ENCODE results near the gene OR2D3.
A peak's percentile ranks its signal among the peaks of the same experiment; 100 is the strongest.
"Not testable (repeated sequence)": the region's sequence is repeated elsewhere in the genome, so short reads cannot be mapped to it uniquely, and the experiment has no call there.

The OR2D3 gene

GRCh38 chr11:6911948-6912347 is 8.9 kb upstream of the OR2D3 start:
- Mint-ChIP-seq H3K4me1 (no peaks in the 10 kb centered on the region), H3K36me3 (no peaks in the 10 kb centered on the region), H3K27me3 (no peaks in the 10 kb centered on the region), H3K9me3 (no peaks in the 10 kb centered on the region), H3K27ac (no peak overlapping the region), H3K4me3 (no peak overlapping the region)

GRCh38 chr11:6919698-6920097 is 1.1 kb upstream of the OR2D3 start:
- H3K9me3 Mint-ChIP-seq = no peaks in the 10 kb centered on the region
- no peak overlapping the region for H3K4me3 Mint-ChIP-seq
- H3K27me3 Mint-ChIP-seq = peaks cover 19% of the 10 kb centered on the region
- H3K4me1 Mint-ChIP-seq = no peaks in the 10 kb centered on the region
- peaks cover 2% of the 10 kb centered on the region for H3K36me3 Mint-ChIP-seq
- no peak overlapping the region for H3K27ac Mint-ChIP-seq

GRCh38 chr11:6925007-6925577 is 4.3 kb downstream of the OR2D3 start:
- H3K4me1 Mint-ChIP-seq = peaks cover 12% of the 10 kb centered on the region
- H3K36me3 Mint-ChIP-seq = peaks cover 2% of the 10 kb centered on the region
- no peak overlapping the region for H3K4me3 Mint-ChIP-seq
- H3K9me3 Mint-ChIP-seq = no peaks in the 10 kb centered on the region
- peaks cover 38% of the 10 kb centered on the region for H3K27me3 Mint-ChIP-seq
- H3K27ac Mint-ChIP-seq = no peak overlapping the region

GRCh38 chr11:6925636-6926207 is 4.9 kb downstream of the OR2D3 start:
- peaks cover 2% of the 10 kb centered on the region for H3K36me3 Mint-ChIP-seq
- peak overlapping the region; percentile 73 for H3K4me3 Mint-ChIP-seq
- H3K27ac Mint-ChIP-seq = no peak overlapping the region
- no peaks in the 10 kb centered on the region for H3K9me3 Mint-ChIP-seq
- H3K4me1 Mint-ChIP-seq = peaks cover 12% of the 10 kb centered on the region
- H3K27me3 Mint-ChIP-seq = peaks cover 41% of the 10 kb centered on the region

- Mint-ChIP-seq H3K27ac (no peak within 1 kb of the TSS), H3K9me3 (no peaks in the 10 kb centered on the region), H3K4me1 (peaks cover 12% of the 10 kb centered on the region), H3K27me3 (peaks cover 38% of the 10 kb centered on the region), H3K36me3 (no peaks in the 10 kb centered on the region), H3K4me3 (peak within 1 kb of the TSS; percentile 73)
These were observed 5.6 kb downstream of the OR2D3 start, which contains the start of gene ZNF215 for GRCh38 chr11:6926208-6927029. TSS of gene ZNF215 (plus strand) at chr11:6926426. CDS start at chr11:6932273, 5,847 bp downstream.

GRCh38 chr11:6927030-6927617 is 6.3 kb downstream of the OR2D3 start:
- H3K4me1 Mint-ChIP-seq = peaks cover 12% of the 10 kb centered on the region
- peak overlapping the region; percentile 57 for H3K4me3 Mint-ChIP-seq
- H3K36me3 Mint-ChIP-seq = no peaks in the 10 kb centered on the region
- no peaks in the 10 kb centered on the region for H3K9me3 Mint-ChIP-seq
- H3K27me3 Mint-ChIP-seq = peaks cover 37% of the 10 kb centered on the region
- H3K27ac Mint-ChIP-seq = no peak overlapping the region

GRCh38 chr11:6928916-6929315 is 8.1 kb downstream of the OR2D3 start:
- Mint-ChIP-seq H3K4me1 (peaks cover 12% of the 10 kb centered on the region), H3K9me3 (no peaks in the 10 kb centered on the region), H3K36me3 (no peaks in the 10 kb centered on the region), H3K4me3 (no peak overlapping the region), H3K27me3 (peaks cover 42% of the 10 kb centered on the region), H3K27ac (no peak overlapping the region)

GRCh38 chr11:6931146-6931713 is 10.4 kb downstream of the OR2D3 start:
- Mint-ChIP-seq H3K4me1 (peaks cover 12% of the 10 kb centered on the region), H3K27ac (no peak overlapping the region), H3K27me3 (peaks cover 38% of the 10 kb centered on the region), H3K36me3 (no peaks in the 10 kb centered on the region), H3K4me3 (no peak overlapping the region), H3K9me3 (no peaks in the 10 kb centered on the region)

- Mint-ChIP-seq H3K27me3 (peaks cover 39% of the 10 kb centered on the region), H3K36me3 (no peaks in the 10 kb centered on the region), H3K4me1 (peaks cover 8% of the 10 kb centered on the region), H3K4me3 (no peak overlapping the region), H3K9me3 (no peaks in the 10 kb centered on the region), H3K27ac (no peak overlapping the region)
These were observed 11.3 kb downstream of the OR2D3 start for GRCh38 chr11:6932145-6932544.

GRCh38 chr11:6941970-6942369 is 21.2 kb downstream of the OR2D3 start:
- Mint-ChIP-seq H3K27me3 (no peaks in the 10 kb centered on the region), H3K36me3 (no peaks in the 10 kb centered on the region), H3K4me3 (no peak overlapping the region), H3K4me1 (no peaks in the 10 kb centered on the region), H3K9me3 (no peaks in the 10 kb centered on the region), H3K27ac (no peak overlapping the region)

GRCh38 chr11:6943131-6943530 is 22.3 kb downstream of the OR2D3 start:
- no peak overlapping the region for H3K4me3 Mint-ChIP-seq
- no peaks in the 10 kb centered on the region for H3K9me3 Mint-ChIP-seq
- H3K27me3 Mint-ChIP-seq = no peaks in the 10 kb centered on the region
- H3K27ac Mint-ChIP-seq = no peak overlapping the region
- H3K4me1 Mint-ChIP-seq = no peaks in the 10 kb centered on the region
- H3K36me3 Mint-ChIP-seq = no peaks in the 10 kb centered on the region

- H3K9me3 Mint-ChIP-seq, H3K4me1 Mint-ChIP-seq, H3K27ac Mint-ChIP-seq, H3K4me3 Mint-ChIP-seq, H3K27me3 Mint-ChIP-seq, H3K36me3 Mint-ChIP-seq: not testable (repeated sequence)
These were observed 33.4 kb downstream of the OR2D3 start for GRCh38 chr11:6954248-6954647.

- H3K4me3 Mint-ChIP-seq = no peak overlapping the region
- H3K36me3 Mint-ChIP-seq = no peaks in the 10 kb centered on the region
- H3K4me1 Mint-ChIP-seq = no peaks in the 10 kb centered on the region
- peaks cover 1% of the 10 kb centered on the region for H3K27me3 Mint-ChIP-seq
- no peaks in the 10 kb centered on the region for H3K9me3 Mint-ChIP-seq
- no peak overlapping the region for H3K27ac Mint-ChIP-seq
These were observed 41.3 kb downstream of the OR2D3 start for GRCh38 chr11:6962141-6962540.

GRCh38 chr11:6962673-6963072 is 41.9 kb downstream of the OR2D3 start:
- H3K36me3 Mint-ChIP-seq = no peaks in the 10 kb centered on the region
- no peaks in the 10 kb centered on the region for H3K4me1 Mint-ChIP-seq
- H3K4me3 Mint-ChIP-seq = no peak overlapping the region
- no peaks in the 10 kb centered on the region for H3K9me3 Mint-ChIP-seq
- H3K27me3 Mint-ChIP-seq = peaks cover 1% of the 10 kb centered on the region
- H3K27ac Mint-ChIP-seq = no peak overlapping the region

GRCh38 chr11:6968816-6969215 is 48.0 kb downstream of the OR2D3 start:
- no peaks in the 10 kb centered on the region for H3K36me3 Mint-ChIP-seq
- H3K4me3 Mint-ChIP-seq = no peak overlapping the region
- no peak overlapping the region for H3K27ac Mint-ChIP-seq
- H3K4me1 Mint-ChIP-seq = no peaks in the 10 kb centered on the region
- H3K27me3 Mint-ChIP-seq = peaks cover 4% of the 10 kb centered on the region
- H3K9me3 Mint-ChIP-seq = no peaks in the 10 kb centered on the region

- not testable (repeated sequence) for H3K36me3 Mint-ChIP-seq, H3K4me3 Mint-ChIP-seq, H3K4me1 Mint-ChIP-seq, H3K27ac Mint-ChIP-seq, H3K27me3 Mint-ChIP-seq, H3K9me3 Mint-ChIP-seq
These were observed 49.1 kb downstream of the OR2D3 start for GRCh38 chr11:6969854-6970253.
